GM12875 (cell line): ENCODE data around the gene PTPRC.

Experiments
- H3K4me3 ChIP-seq: one replicate; pipeline ENCODE4 v1.5.1; 2011; ENCODE audit warnings: low read depth, low read length, control low read depth
- TF ChIP-seq, protein P1 (sequence below): IDR thresholded peaks from 2 replicates; pipeline ENCODE4 v1.5.1; 2011; ENCODE audit warnings: low read depth, mild to moderate bottlenecking, control low read depth, inconsistent platforms, low read length, moderate library complexity, borderline replicate concordance; ENCODE audit not compliant: insufficient read depth

PTPRC gene

DNA sequence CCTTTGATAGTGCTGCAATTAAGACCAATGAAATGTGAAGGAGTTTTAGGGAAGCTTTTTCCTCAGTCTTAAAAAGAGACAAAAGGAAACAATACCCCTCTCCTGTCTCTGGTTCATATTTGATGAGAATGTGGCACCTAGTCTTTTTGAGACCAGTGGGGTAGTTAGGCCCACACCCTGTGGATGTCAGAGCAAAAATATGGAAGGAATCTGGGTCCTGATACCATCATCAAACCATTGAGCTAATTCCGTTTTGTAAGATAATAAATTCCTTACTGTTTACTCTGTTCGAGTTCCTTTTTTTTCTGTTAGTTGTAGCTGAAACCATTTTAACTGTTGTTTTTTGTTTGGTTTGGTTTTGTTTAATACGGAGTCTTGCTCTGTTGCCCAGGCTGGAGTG, 33.3 kb downstream of the PTPRC start:
- no peak overlapping the region for H3K4me3 ChIP-seq
- TF ChIP-seq, protein P1, sequence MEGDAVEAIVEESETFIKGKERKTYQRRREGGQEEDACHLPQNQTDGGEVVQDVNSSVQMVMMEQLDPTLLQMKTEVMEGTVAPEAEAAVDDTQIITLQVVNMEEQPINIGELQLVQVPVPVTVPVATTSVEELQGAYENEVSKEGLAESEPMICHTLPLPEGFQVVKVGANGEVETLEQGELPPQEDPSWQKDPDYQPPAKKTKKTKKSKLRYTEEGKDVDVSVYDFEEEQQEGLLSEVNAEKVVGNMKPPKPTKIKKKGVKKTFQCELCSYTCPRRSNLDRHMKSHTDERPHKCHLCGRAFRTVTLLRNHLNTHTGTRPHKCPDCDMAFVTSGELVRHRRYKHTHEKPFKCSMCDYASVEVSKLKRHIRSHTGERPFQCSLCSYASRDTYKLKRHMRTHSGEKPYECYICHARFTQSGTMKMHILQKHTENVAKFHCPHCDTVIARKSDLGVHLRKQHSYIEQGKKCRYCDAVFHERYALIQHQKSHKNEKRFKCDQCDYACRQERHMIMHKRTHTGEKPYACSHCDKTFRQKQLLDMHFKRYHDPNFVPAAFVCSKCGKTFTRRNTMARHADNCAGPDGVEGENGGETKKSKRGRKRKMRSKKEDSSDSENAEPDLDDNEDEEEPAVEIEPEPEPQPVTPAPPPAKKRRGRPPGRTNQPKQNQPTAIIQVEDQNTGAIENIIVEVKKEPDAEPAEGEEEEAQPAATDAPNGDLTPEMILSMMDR: no peak

DNA sequence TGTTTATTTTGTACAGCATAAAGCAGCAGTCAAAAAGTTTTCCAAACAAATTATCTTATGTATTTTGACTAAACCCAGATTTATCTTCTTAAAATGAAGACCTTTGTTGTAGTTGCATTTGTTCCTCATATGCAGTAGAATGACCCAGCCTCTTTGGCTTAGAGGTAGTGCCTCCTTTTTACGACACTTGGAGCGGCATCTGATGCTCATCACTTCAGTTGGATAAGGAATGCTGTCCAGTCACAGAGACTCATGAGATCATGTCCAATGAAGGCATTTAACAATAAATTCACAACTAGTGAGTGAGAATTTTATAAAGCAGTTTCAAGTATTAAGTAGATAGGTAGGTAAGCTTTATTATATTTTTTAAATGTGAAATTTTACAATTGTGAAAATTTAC, 35.2 kb downstream of the PTPRC start:
- H3K4me3 ChIP-seq: no peak overlapping the region
- TF ChIP-seq, protein P1: no peak

DNA sequence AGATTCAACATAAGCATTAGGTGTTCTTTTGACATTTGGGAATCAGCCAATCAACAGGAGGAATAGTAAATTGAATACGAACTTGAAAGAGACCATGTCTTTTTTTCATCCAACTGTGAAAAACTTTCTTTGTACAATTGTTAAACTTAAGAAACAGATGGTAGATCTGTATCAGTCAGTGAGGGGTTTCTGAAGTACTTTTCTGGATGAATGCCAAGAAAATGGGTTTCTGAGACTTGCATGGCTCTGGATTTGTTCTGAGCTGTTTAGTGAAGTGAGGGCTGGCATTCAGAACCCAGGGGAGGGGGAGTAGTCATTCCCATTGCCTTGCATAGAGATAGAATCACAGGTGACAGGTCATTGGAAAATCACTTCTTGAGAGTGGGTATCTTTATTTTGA, 37.4 kb downstream of the PTPRC start:
- no peak overlapping the region for H3K4me3 ChIP-seq
- TF ChIP-seq, protein P1: no peak

DNA sequence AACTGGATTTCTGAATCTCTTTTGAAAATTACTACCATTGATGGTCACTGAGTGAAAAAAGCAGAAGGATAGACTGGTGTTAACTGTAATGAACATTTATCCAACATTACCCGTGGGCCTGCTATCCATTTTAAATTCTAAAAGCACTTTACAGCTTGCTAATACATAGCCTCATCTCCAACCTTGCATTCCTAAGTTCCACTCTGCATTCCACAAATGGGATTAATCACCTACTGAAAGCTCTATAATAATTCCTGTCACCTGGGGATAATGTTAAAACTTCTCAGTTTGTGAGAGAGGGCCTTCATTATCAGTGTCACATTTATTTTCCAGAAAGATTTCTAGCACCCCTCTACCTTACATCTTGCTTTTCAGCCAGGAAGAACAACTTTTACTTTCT, 38.2 kb downstream of the PTPRC start:
- H3K4me3 ChIP-seq: no peak overlapping the region
- TF ChIP-seq, protein P1: no peak

GRCh38 chr1:198677871-198678270, 39.0 kb downstream of the PTPRC start:
- H3K4me3 ChIP-seq: no peak overlapping the region
- TF ChIP-seq, protein P1: no peak

DNA sequence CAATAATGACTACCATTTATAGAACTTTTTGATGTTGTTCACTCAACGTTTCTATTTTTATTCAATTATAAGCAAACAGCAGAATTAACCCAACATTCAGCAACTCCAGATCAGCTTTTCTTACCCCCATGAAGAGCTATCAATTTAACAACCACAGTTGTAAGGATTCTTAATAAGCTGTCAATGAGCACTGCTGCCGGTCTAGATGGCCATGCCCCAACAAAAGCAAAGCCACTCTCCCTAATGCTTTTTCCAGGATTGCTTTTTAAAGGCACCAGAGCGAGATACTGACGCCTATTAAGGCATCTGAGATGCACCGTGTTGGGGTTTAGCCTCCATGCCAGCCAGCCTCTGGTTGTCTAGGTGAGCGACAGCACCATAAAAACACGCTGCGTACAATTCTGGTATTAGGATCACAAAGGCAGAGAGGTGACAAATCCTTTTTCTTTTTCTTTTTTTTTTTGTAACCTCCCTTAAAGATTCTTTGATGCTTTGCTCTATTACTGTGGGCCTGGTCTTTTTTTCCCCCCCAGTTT, 39.5 kb downstream of the PTPRC start:
- TF ChIP-seq, protein P1: no peak
- no peak overlapping the region for H3K4me3 ChIP-seq

GRCh38 chr1:198678901-198679329, 40.1 kb downstream of the PTPRC start:
- TF ChIP-seq, protein P1: no peak
- peak overlapping the region; percentile 29 for H3K4me3 ChIP-seq
